Stimulated activated naive CD8-positive, alpha-beta T cell treated with anti-CD3 and anti-CD28 coated beads, Interleukin-15, Interleukin-2, amounts not matched to agents 100 ng/mL and 50 ng/mL, for 24 hours (primary cell): ENCODE results near the gene CIB1.

Experiments used
- H3K27ac Mint-ChIP-seq: one replicate; pipeline ENCODE4 v1.8.0; 2021; ENCODE audit warnings: mild to moderate bottlenecking, mixed read lengths
- H3K27me3 Mint-ChIP-seq: one replicate; pipeline ENCODE4 v1.8.0; 2021; ENCODE audit warnings: mixed read lengths
- H3K36me3 Mint-ChIP-seq: one replicate; pipeline ENCODE4 v1.8.0; 2021; ENCODE audit warnings: low read depth, mixed read lengths
- H3K4me1 Mint-ChIP-seq: one replicate; pipeline ENCODE4 v1.8.0; 2021; ENCODE audit warnings: low read depth, mixed read lengths
- H3K4me3 Mint-ChIP-seq: one replicate; pipeline ENCODE4 v1.8.0; 2021; ENCODE audit warnings: mild to moderate bottlenecking, mixed read lengths
- H3K9me3 Mint-ChIP-seq: one replicate; pipeline ENCODE4 v1.8.0; 2021; ENCODE audit warnings: mixed read lengths

The CIB1 gene

DNA sequence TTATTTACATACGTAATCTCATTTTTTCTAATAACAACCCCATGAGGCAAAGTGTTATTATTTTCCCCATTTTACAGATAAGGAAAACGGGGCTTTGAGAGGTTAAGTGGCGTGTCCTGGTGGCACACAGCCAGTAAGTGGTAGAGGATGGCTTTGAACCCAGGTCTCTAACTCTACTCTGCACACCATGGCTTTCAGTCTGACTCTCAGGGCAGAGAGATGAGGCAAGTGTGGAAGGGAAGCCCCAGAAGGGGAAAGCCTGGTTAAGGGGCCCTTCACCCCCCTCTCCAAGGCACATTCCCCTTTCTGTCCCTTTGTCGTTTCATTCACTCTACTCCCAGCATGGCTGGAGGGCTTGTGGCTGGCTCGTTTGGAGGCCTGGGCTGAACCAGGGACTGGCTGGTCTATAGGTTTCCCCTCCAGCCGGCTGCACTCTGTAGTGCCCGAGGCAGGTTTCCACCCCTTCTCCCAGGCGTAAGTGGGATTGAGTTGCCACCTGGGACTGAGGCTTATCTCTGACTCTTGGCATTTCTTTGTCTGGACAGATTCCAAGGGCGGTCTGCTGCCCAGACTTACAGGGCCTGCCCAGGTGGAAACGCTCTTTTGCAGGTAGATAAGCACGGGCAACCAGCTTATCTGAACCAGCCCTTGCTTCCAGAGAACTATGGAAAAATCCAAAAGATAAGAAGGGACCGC lies 20.5 kb downstream of the CIB1 start:
- H3K27ac Mint-ChIP-seq = peak overlapping the region; percentile 72
- no peaks in the 10 kb centered on the region for H3K9me3 Mint-ChIP-seq
- no peaks in the 10 kb centered on the region for H3K36me3 Mint-ChIP-seq
- H3K4me1 Mint-ChIP-seq = peaks cover 52% of the 10 kb centered on the region
- no peaks in the 10 kb centered on the region for H3K27me3 Mint-ChIP-seq
- no peak overlapping the region for H3K4me3 Mint-ChIP-seq

DNA sequence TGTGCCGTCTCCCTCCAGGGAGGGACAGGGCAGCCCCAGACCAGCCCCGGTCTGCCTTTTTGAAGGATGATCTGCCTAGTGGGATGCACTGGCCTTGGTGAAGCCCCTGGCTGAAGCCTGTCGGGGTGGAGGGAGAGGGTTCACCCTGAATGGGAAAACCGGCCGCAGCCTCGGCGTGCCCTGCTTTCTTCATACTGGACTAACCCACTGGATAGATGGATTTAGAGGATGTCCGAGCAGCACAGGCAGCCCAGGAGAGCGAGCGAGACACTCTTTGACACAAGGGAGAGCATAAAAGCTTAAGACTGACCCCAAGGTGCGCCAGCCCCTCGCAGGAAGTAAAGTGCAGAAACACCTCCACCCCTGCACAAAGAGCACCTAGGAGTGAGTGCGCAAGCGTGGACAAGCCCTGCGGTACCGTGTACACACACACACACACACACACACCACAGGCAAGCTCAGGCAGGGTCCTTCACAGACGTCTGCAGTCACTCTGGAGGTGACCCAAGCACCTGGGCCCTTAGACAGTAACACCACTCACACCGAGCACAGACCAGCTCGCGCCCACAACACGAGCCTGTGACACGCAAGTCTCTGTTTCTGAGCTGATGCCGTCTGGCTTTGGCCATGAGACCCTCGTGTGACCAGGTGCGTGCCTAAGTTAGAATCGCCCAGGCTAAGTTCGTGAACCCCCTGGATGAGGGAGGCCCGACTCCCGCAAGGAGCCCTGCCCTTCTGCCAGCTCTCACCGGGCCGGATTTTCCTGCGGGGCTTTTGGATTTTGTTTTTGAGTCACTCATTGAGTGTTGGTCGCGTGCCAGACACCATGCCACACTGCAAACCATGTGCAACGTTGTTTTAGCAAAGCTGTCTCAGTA lies 21.3 kb downstream of the CIB1 start:
- H3K4me1 Mint-ChIP-seq = peaks cover 50% of the 10 kb centered on the region
- H3K9me3 Mint-ChIP-seq = no peaks in the 10 kb centered on the region
- no peak overlapping the region for H3K4me3 Mint-ChIP-seq
- no peak overlapping the region for H3K27ac Mint-ChIP-seq
- H3K27me3 Mint-ChIP-seq = no peaks in the 10 kb centered on the region
- H3K36me3 Mint-ChIP-seq = no peaks in the 10 kb centered on the region

DNA sequence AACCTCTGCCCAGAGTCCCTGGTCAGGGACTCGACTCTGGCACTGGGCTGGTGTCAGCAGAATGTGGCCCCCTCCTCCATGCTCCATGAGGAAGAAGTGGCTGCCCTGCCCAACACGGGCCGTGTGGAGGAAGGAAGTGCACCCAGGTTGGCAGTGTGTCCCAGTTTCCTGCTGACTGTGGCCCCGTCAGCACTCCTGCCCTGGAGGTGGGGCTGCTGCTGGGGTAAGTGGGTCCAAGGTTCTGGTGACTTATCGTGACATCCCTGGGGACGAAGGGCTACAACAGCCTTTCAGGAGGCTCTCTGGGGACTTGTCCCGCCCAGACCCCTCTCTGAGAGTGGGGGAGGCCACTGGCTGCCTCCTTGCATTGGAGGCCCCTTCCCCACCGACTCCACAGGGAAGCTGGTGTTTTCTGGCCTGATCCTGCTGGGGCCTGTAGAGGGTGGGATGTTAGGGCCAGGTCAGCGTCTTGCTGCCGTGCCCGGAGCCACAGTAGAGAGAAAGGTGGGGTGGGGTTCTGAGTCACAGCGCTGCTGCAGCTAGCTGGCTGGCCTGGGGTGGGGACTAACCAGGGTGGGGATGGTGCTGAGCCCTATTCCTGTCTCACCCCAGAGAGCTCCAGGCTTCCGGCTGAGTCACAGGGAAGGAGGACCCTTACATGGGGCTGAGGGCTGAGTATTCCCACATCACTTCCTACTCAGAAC lies 22.1 kb downstream of the CIB1 start:
- no peak overlapping the region for H3K4me3 Mint-ChIP-seq
- no peaks in the 10 kb centered on the region for H3K27me3 Mint-ChIP-seq
- peaks cover 48% of the 10 kb centered on the region for H3K4me1 Mint-ChIP-seq
- no peaks in the 10 kb centered on the region for H3K9me3 Mint-ChIP-seq
- peak overlapping the region; percentile 21 for H3K27ac Mint-ChIP-seq
- no peaks in the 10 kb centered on the region for H3K36me3 Mint-ChIP-seq

DNA sequence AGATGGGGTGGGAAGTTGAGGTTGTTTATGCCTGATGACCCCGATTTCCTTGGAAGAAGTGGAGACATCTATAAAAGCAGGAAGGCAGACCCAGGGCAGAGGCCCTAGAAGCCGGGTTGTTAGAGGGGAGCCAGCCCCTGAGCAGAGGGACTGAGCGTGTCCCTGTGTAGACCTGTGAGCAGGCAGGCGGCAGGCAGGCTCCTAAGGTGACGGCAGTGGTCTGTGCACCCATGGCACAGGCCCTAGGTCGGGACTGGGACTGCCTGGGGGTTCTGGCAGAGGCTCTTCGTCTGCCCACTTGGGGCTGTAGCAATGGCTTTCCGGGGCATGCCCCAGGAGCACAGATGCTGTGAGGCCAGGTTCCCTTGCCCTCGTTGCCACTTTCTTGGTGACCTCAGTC lies 22.7 kb downstream of the CIB1 start:
- Mint-ChIP-seq H3K27ac (peak overlapping the region; percentile 60), H3K9me3 (no peaks in the 10 kb centered on the region), H3K4me1 (peaks cover 48% of the 10 kb centered on the region), H3K27me3 (no peaks in the 10 kb centered on the region), H3K36me3 (no peaks in the 10 kb centered on the region), H3K4me3 (no peak overlapping the region)

DNA sequence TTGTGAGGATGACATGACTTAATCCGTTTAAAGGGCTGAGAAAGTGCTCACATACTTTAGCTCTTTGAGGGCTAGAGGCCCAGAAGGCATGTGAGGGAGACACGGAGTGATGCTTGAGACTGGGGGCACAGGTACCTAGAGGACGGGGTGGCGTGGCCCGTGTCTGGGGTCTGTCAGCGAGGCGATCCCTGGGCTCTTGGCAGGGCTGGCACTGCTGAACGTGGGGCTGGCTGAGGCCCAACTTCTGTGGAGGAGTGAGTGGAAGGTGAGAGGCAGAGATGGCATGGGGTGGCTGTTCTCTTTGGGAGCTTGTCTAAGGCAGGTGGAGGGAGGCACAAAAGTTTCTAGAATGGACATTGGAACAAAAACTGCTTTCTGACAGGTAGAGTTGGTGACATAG lies 23.1 kb downstream of the CIB1 start:
- H3K9me3 Mint-ChIP-seq = no peaks in the 10 kb centered on the region
- H3K36me3 Mint-ChIP-seq = no peaks in the 10 kb centered on the region
- no peak overlapping the region for H3K4me3 Mint-ChIP-seq
- peaks cover 48% of the 10 kb centered on the region for H3K4me1 Mint-ChIP-seq
- peak overlapping the region; percentile 60 for H3K27ac Mint-ChIP-seq
- H3K27me3 Mint-ChIP-seq = no peaks in the 10 kb centered on the region

DNA sequence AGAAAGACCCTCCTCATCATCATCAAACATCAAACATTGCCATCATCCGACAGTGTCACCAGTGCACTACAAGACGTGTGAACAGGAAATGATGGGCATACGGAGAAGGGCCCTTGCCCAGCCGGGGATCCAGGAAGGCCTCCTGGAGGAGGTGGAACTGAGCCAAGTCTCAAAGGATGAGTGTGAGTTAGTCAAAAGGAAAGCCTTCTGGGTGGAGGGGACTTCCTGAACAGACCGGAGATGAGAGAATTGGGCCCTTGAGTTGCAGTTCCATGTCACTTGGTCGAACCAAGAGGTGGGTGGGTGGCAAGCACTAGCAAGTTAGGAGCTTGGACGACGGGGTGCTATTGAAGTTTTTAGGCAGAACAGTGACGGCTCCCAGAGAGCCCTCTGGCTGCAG lies 24.1 kb downstream of the CIB1 start:
- Mint-ChIP-seq H3K9me3 (no peaks in the 10 kb centered on the region), H3K4me1 (peaks cover 47% of the 10 kb centered on the region)

DNA sequence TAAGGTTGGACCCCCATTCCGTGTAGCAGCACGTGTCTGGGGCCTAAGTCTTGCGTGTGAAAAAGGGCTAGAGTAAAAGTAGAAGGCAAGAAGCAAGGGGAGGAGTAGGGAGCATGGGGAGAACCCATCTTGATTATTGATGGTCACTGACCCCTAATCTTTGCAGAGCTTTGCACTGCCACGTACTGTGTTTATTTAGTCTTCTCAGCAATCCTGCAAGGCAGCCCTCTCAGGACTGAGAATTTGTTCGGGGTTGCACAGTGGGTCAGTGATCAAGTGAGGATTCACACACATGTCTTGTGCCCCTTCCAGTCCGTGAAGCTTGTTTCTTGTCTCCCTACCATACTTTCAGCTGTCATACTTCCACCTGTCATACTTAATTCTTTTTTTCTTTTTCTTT lies 25.4 kb downstream of the CIB1 start:
- peaks cover 46% of the 10 kb centered on the region for H3K4me1 Mint-ChIP-seq
- H3K4me3 Mint-ChIP-seq = no peak overlapping the region
- H3K27ac Mint-ChIP-seq = no peak overlapping the region
- H3K9me3 Mint-ChIP-seq = no peaks in the 10 kb centered on the region
- H3K27me3 Mint-ChIP-seq = no peaks in the 10 kb centered on the region
- H3K36me3 Mint-ChIP-seq = no peaks in the 10 kb centered on the region

More for the DNA sequence above, 24.1 kb downstream of the CIB1 start:
- Mint-ChIP-seq H3K36me3 (no peaks in the 10 kb centered on the region), H3K4me3 (peak overlapping the region; percentile 34), H3K27ac (peak overlapping the region; percentile 46), H3K27me3 (no peaks in the 10 kb centered on the region)

DNA sequence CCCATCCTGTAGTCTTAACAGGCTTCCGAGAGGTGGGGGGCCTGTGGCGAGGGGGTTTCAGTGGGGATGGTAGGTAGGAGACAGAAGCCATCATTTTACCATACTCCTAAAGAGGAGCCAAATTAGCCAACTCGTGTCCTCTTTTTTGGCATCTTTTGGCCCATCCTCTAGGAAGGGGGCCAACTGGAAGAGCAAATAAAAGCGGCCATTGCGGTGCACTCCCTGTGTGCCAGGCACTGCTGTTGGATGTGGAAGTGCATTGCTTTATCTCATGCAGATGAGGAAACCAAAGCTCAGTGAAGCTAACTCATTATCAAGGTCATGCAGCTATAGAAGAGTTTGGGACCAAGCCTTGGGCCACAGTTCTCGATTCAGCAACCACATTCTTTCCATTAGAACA lies 26.5 kb downstream of the CIB1 start:
- H3K27me3 Mint-ChIP-seq = peaks cover 3% of the 10 kb centered on the region
- no peak overlapping the region for H3K27ac Mint-ChIP-seq
- no peaks in the 10 kb centered on the region for H3K9me3 Mint-ChIP-seq
- no peaks in the 10 kb centered on the region for H3K36me3 Mint-ChIP-seq
- H3K4me1 Mint-ChIP-seq = peaks cover 52% of the 10 kb centered on the region
- H3K4me3 Mint-ChIP-seq = no peak overlapping the region

DNA sequence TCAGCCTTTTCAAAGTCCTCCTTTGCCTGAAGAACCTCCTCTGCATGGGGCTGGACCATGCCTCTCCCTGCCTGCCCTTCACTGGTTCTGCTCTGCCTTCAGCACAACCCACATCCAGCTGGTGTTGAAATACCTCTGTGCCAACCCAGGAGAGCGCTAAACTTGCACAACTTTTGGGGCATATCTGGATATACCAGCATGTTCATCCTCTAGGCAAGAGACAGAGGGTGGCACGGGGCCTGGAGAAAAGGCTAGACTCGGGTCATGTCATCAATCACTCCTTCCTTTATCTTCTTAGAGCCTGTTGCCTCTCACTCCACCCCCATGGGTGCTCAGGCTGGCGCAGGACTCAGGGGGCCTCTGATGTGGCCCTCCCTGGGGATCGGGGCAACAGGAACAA lies 27.9 kb downstream of the CIB1 start:
- Mint-ChIP-seq H3K4me1 (peaks cover 44% of the 10 kb centered on the region), H3K4me3 (no peak overlapping the region)

DNA sequence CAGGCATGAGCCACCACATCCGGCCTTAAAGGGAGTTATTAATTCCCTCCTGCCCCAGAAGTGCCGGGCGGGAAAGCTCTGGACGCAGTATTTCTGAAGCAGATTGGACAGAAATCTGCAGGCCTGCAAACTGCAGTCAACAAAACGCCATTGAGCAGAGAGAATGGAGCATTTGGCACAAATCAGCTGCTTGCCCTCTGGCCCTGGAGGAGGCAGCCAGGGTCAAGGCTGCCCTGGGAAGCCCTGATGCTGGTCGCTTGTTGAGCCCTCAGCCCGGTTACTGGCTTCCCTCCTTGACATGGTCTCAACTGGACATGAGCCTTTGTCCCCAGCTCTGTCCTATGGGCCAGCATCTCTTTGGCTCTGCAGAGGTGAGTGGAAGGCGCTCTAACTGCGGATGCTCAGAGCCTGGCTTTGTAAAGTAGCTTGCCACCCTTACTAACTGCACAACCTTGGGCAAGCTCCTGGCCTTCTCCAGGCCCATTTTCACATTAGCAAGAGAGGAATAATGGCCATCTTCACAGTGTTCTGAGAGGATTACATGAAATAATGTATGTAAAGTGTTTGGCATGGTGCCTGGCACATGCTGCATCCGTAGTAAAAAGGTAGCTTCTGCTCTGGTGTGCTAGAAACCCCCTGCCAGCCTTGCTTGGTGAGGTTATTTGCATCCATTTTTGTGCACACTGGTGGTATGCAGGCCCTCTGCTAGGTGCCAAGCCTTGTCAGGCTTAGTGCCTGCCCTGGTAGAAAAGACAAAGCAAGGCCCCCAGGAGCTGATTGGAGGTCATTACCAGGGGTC lies 28.5 kb downstream of the CIB1 start:
- Mint-ChIP-seq H3K4me1 (peaks cover 43% of the 10 kb centered on the region), H3K4me3 (no peak overlapping the region), H3K9me3 (no peaks in the 10 kb centered on the region), H3K27ac (no peak overlapping the region), H3K27me3 (peaks cover 3% of the 10 kb centered on the region), H3K36me3 (no peaks in the 10 kb centered on the region)

More for the DNA sequence above, 27.9 kb downstream of the CIB1 start:
- Mint-ChIP-seq H3K9me3 (no peaks in the 10 kb centered on the region), H3K27me3 (peaks cover 3% of the 10 kb centered on the region), H3K36me3 (no peaks in the 10 kb centered on the region), H3K27ac (no peak overlapping the region)

DNA sequence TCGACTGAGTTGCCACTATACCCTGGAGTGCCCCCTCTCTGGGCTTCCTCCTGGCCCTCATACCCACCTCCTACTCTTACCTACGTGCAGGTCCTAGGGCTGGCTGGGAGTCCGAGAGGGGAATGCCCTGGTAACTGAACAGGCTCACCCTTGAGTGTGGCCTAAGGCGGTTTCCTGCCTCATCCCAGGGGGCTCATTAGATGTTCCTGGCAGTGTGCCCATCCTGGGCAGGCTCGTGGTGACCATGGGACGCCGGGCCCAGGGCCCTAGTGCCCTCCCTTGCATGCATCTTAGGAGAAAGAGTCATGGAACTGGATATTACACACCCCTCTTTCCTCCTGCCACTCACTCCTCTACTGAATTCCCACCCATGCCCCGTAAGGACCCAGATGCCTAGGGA lies 29.8 kb downstream of the CIB1 start:
- Mint-ChIP-seq H3K9me3 (no peaks in the 10 kb centered on the region), H3K27me3 (peaks cover 3% of the 10 kb centered on the region), H3K4me1 (peaks cover 33% of the 10 kb centered on the region), H3K27ac (no peak overlapping the region), H3K36me3 (no peaks in the 10 kb centered on the region), H3K4me3 (no peak overlapping the region)

DNA sequence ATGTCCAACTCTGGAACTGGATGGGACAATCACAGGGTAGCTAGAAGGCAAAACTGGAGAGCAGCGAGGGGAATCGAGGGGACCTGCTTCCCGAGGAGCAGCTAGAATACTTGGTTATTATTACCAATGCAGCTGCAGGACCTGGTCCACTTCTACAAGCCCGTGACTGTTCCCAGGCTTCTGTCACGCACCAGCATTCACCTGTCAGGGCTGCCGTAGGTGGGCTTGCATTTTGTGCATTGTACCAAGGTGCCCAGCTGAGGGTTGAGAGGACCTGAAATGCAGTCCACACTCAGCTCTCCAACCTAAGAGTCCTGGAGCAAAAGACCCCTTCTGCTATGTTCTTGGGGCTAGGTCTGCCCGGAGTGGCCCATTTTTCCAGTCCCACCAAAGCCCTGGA lies 30.3 kb downstream of the CIB1 start:
- Mint-ChIP-seq H3K36me3 (no peaks in the 10 kb centered on the region), H3K4me3 (no peak overlapping the region), H3K27ac (no peak overlapping the region), H3K4me1 (peaks cover 33% of the 10 kb centered on the region), H3K9me3 (no peaks in the 10 kb centered on the region), H3K27me3 (peaks cover 3% of the 10 kb centered on the region)

DNA sequence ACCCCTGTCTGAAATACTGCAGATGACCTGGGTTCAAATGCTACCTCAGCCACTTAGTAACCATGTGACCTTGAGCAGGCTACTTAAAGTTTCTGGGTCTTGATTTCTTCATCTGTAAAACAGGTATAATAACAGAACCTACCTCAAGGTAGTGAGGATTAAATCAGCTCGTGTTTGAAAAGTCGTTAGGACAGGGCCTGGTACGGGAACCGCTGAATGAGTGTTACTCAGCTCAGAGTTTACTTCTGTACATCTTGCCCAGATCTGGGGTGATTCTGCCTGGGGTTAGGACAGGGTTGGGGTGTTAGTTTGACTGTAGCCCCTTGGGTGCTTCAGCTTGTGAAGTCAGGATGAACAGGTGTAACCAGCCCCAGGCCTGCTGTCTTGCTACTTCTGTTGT lies 30.8 kb downstream of the CIB1 start:
- Mint-ChIP-seq H3K9me3 (no peaks in the 10 kb centered on the region), H3K4me3 (peak overlapping the region; percentile 80), H3K27me3 (peaks cover 3% of the 10 kb centered on the region), H3K4me1 (peaks cover 35% of the 10 kb centered on the region), H3K36me3 (no peaks in the 10 kb centered on the region), H3K27ac (no peak overlapping the region)

DNA sequence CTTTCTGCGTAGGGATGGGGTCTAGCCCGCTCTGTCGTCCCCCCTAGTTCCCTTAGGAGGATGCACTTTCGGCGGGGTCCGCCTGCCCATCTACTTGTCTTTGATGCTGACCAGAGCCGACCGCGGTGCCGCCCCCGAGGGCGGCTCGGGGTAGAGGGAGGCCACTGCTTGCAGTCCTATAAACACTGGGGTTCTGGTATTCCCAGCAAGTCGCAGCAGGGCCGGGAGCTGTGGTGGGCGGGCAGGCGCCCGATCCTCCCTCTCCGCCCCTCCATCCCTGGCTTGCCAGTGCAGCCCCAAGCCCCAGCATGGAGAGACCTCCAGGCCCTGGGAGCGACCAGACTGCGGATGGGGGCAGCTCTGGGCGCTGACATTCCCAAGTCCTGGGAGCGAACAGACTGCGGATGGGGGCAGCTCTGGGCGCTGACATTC lies 31.8 kb downstream of the CIB1 start:
- Mint-ChIP-seq H3K27ac (no peak overlapping the region), H3K4me1 (peaks cover 32% of the 10 kb centered on the region), H3K27me3 (peaks cover 3% of the 10 kb centered on the region), H3K4me3 (peak overlapping the region; percentile 80), H3K36me3 (no peaks in the 10 kb centered on the region), H3K9me3 (no peaks in the 10 kb centered on the region)
